MCF 10A (cell line): ENCODE data around the gene CLSTN2. TPM values are rescaled to one million over a fixed set of nuclear protein-coding genes. Genes with fewer than 3 reads are reported as not detected.

Experiments
- BruUV-seq: library from RNA; stranded (reverse); fragments of 400-500 nt; replicated peaks from 2 replicates; lab custom pipeline; 2021; lab: Mats Ljungman, UMichigan
- CTCF ChIA-PET: fragments of 300-600 bp; sonication (Branson Sonifier 250); formaldehyde crosslinking; extraction: SDS; loops from one replicate; lab custom pipeline; 2021; ENCODE audit warnings: antibody characterized with exemption, inconsistent platforms; lab: Yijun Ruan, JAX
- POLR2A ChIA-PET: fragments of 300-600, 350-650 bp; sonication (Branson Sonifier 250); formaldehyde crosslinking; extraction: SDS; loops from one replicate; lab custom pipeline; 2020; ENCODE audit warnings: antibody characterized with exemption, inconsistent platforms; lab: Yijun Ruan, JAX
- DNase-seq: peaks from one replicate; pipeline ENCODE4 v3.0.0-alpha.2; 2018; ENCODE audit not compliant: unreplicated experiment
- H3K27ac Mint-ChIP-seq: one replicate; pipeline ENCODE4 v1.8.0; 2022; ENCODE audit warnings: mild to moderate bottlenecking, low read depth, mixed read lengths; ENCODE audit not compliant: unreplicated experiment
- H3K27me3 Mint-ChIP-seq: one replicate; pipeline ENCODE4 v1.8.0; 2022; ENCODE audit warnings: mixed read lengths; ENCODE audit not compliant: insufficient read depth, unreplicated experiment
- H3K36me3 Mint-ChIP-seq: one replicate; pipeline ENCODE4 v1.8.0; 2022; ENCODE audit warnings: mild to moderate bottlenecking, moderate library complexity, mixed read lengths; ENCODE audit not compliant: insufficient read depth, unreplicated experiment
- H3K4me1 Mint-ChIP-seq: one replicate; pipeline ENCODE4 v1.8.0; 2022; ENCODE audit warnings: mixed read lengths; ENCODE audit not compliant: insufficient read depth, unreplicated experiment
- H3K4me3 Mint-ChIP-seq: one replicate; pipeline ENCODE4 v1.8.0; 2022; ENCODE audit warnings: mild to moderate bottlenecking, moderate library complexity, mixed read lengths; ENCODE audit not compliant: unreplicated experiment
- H3K9me3 Mint-ChIP-seq: one replicate; pipeline ENCODE4 v1.8.0; 2022; ENCODE audit warnings: mixed read lengths; ENCODE audit not compliant: unreplicated experiment
- intact Hi-C: fragments of 100-400 bp; cut with micrococcal nuclease; formaldehyde crosslinking; loops from 2 replicates; pipeline ENCODE4 v1.14.1; 2022
- total RNA-seq: library from RNA; stranded (reverse); gene quantifications from 2 replicates; pipeline ENCODE4 v1.2.3, GENCODE V29; 2022
- TF ChIP-seq, protein P1 (sequence below): fragments of 200-600 bp; IDR thresholded peaks from one replicate; pipeline ENCODE4 v1.8.0; 2022; ENCODE audit warnings: antibody characterized with exemption, mild to moderate bottlenecking; ENCODE audit not compliant: unreplicated experiment

CLSTN2 gene
- total RNA-seq, 1 experiment from 2014 or later = not detected

- CTCF ChIA-PET = interaction anchor here (0.6 to 0.9 kb wide), 2 partner anchors 443 to 699 kb away, joined by 3 to 4 read pairs; no protein-coding TSS in a partner anchor
- Mint-ChIP-seq H3K4me3 (no peak overlapping the region), H3K27me3 (no peaks in the 10 kb centered on the region), H3K27ac (no peak overlapping the region), H3K9me3 (peaks cover 15% of the 10 kb centered on the region), H3K36me3 (no peaks in the 10 kb centered on the region), H3K4me1 (no peaks in the 10 kb centered on the region)
- intact Hi-C loops = no loop called here
- TF ChIP-seq, protein P1, sequence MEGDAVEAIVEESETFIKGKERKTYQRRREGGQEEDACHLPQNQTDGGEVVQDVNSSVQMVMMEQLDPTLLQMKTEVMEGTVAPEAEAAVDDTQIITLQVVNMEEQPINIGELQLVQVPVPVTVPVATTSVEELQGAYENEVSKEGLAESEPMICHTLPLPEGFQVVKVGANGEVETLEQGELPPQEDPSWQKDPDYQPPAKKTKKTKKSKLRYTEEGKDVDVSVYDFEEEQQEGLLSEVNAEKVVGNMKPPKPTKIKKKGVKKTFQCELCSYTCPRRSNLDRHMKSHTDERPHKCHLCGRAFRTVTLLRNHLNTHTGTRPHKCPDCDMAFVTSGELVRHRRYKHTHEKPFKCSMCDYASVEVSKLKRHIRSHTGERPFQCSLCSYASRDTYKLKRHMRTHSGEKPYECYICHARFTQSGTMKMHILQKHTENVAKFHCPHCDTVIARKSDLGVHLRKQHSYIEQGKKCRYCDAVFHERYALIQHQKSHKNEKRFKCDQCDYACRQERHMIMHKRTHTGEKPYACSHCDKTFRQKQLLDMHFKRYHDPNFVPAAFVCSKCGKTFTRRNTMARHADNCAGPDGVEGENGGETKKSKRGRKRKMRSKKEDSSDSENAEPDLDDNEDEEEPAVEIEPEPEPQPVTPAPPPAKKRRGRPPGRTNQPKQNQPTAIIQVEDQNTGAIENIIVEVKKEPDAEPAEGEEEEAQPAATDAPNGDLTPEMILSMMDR = no peak
- no peak for DNase-seq
- POLR2A ChIA-PET = no interaction called here
- no TSS peak for BruUV-seq
These were observed 120.3 kb downstream of the CLSTN2 start for GRCh38 chr3:140055092-140055791.

DNA sequence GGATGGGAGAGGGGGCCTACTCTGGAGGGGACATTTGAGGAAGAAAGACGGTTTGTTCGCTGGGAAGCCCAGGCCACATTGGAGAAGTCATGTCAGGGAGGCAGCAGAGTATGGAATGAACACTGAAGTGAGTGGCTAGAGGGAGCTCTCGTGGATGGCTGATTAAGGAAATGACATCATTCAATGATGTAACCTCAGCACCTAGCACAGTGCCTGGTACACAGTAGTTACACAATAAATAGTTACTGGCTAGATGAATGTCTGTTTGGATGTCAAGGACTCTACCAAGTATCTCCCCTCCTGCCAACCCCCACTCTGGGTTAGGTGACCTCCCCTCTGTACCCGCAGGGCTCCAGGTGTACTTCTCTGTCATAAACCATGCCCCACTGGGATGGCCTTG is 121.1 kb downstream of the CLSTN2 start:
- intact Hi-C loops = no loop called here
- no TSS peak for BruUV-seq
- H3K27me3 Mint-ChIP-seq = no peaks in the 10 kb centered on the region

DNA sequence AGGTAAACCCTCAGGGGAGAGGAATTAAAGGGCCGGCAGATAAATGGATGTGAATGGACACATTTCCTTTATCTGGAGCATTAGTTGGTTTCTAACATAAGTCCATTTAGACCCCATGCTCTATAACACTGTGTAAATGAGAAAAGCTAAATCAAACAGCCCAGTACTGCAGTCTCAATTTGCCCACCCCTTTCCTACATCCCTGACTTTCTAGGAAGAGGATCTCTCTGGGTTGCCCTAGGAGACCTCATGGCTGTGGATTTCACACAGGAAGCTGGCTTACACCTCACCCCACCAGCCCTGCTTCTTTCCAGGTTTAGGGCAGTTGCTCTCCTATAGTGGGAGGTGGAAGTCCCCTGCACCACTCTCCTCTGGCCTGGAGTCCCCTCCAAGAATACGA is 126.2 kb downstream of the CLSTN2 start:
- no peaks in the 10 kb centered on the region for H3K4me1 Mint-ChIP-seq
- peaks cover 7% of the 10 kb centered on the region for H3K9me3 Mint-ChIP-seq
- H3K27ac Mint-ChIP-seq = no peak overlapping the region
- DNase-seq = no peak
- no TSS peak for BruUV-seq
- no peaks in the 10 kb centered on the region for H3K36me3 Mint-ChIP-seq
- ChIA-PET CTCF (interaction anchor here (1.4 kb wide), 1 partner anchor 15 kb away, joined by 4 read pairs; no protein-coding TSS in a partner anchor), POLR2A (interaction anchor here (0.7 kb wide), 1 partner anchor 9 kb away, joined by 3 read pairs; no protein-coding TSS in a partner anchor)
- TF ChIP-seq, protein P1 = no peak
- no peak overlapping the region for H3K4me3 Mint-ChIP-seq
- intact Hi-C loops = no loop called here
- no peaks in the 10 kb centered on the region for H3K27me3 Mint-ChIP-seq

More for the DNA sequence above, 121.1 kb downstream of the CLSTN2 start:
- TF ChIP-seq, protein P1 = no peak
- H3K27ac Mint-ChIP-seq = no peak overlapping the region
- CTCF ChIA-PET = interaction anchor here (0.6 to 0.9 kb wide), 2 partner anchors 443 to 700 kb away, joined by 3 to 4 read pairs; no protein-coding TSS in a partner anchor
- no peak overlapping the region for H3K4me3 Mint-ChIP-seq
- peaks cover 15% of the 10 kb centered on the region for H3K9me3 Mint-ChIP-seq
- POLR2A ChIA-PET = no interaction called here
- DNase-seq = no peak
- no peaks in the 10 kb centered on the region for H3K4me1 Mint-ChIP-seq
- H3K36me3 Mint-ChIP-seq = no peaks in the 10 kb centered on the region

DNA sequence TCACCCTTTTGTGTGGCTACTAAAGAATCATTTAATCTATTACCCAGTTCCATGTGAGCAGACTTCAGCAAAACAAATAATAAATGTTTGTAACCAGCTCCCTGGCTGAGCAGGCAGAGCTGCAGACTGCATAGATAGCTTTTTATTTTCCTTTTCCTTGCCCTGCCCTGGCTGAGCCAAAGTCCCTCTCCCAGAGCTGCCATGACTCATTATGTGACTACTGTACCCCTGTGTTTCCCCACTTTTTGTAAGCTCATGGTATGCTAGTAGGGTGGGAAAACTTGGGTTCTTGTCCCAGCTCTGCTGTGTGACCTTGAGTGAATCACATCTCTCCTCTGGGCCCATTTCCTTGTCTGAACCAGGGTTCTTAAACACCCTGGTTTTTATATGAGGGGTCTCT is 127.5 kb downstream of the CLSTN2 start:
- H3K27me3 Mint-ChIP-seq = no peaks in the 10 kb centered on the region
- BruUV-seq = no TSS peak
- TF ChIP-seq, protein P1 = no peak

More for the DNA sequence above, 127.5 kb downstream of the CLSTN2 start:
- no peaks in the 10 kb centered on the region for H3K4me1 Mint-ChIP-seq
- no peak for DNase-seq
- no peak overlapping the region for H3K27ac Mint-ChIP-seq
- intact Hi-C loops = no loop called here
- no peak overlapping the region for H3K4me3 Mint-ChIP-seq
- H3K9me3 Mint-ChIP-seq = peaks cover 7% of the 10 kb centered on the region
- ChIA-PET CTCF (interaction anchor here (0.9 to 1.4 kb wide), 2 partner anchors 14 to 16 kb away, joined by 3 to 4 read pairs; no protein-coding TSS in a partner anchor), POLR2A (no interaction called here)
- H3K36me3 Mint-ChIP-seq = no peaks in the 10 kb centered on the region
